ENCODE results near the gene DDR1.

DNA sequence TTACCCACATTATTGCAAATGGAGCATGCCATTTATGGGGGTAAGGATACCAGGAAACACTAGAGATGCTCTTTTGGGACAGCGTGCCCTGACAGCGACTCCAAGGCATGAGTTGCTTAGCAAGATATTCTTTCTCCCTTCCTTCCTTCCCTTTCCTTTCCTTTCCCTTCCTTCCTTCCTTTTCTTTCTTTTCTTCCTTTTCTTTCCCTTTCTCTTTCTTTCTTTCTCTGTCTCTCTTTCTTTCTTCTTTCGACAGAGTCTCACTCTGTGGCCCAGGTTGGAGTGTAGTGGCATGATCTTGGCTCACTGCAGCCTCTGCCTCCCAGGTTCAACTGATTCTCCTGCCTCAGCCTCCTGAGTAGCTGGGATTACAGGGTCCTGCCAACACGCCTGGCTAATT, 59.7 kb downstream of the DDR1 start:
- TF ChIP-seq, protein P1, sequence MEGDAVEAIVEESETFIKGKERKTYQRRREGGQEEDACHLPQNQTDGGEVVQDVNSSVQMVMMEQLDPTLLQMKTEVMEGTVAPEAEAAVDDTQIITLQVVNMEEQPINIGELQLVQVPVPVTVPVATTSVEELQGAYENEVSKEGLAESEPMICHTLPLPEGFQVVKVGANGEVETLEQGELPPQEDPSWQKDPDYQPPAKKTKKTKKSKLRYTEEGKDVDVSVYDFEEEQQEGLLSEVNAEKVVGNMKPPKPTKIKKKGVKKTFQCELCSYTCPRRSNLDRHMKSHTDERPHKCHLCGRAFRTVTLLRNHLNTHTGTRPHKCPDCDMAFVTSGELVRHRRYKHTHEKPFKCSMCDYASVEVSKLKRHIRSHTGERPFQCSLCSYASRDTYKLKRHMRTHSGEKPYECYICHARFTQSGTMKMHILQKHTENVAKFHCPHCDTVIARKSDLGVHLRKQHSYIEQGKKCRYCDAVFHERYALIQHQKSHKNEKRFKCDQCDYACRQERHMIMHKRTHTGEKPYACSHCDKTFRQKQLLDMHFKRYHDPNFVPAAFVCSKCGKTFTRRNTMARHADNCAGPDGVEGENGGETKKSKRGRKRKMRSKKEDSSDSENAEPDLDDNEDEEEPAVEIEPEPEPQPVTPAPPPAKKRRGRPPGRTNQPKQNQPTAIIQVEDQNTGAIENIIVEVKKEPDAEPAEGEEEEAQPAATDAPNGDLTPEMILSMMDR (IDR thresholded peaks at IDR 0.05): no peak
- TF ChIP-seq POLR2A (IDR thresholded peaks at IDR 0.05): no peak
